ENCODE data around the gene MTMR1. TPM values are rescaled to one million over a fixed set of nuclear protein-coding genes. Genes with fewer than 3 reads are reported as not detected.

The MTMR1 gene
- total RNA-seq, 1 donor from 2014 or later = 9.3 TPM

- DNase-seq (ENCODE audit: low read depth in 2 of 2) = no peak
Measured at GRCh38 chrX:150779385-150779784, 86.2 kb downstream of the MTMR1 start.

- DNase-seq (ENCODE audit: low read depth in 2 of 2) = no peak
Measured at GRCh38 chrX:150781677-150782076, 88.5 kb downstream of the MTMR1 start.

GRCh38 chrX:150790021-150790420 is 96.8 kb downstream of the MTMR1 start:
- no peak for DNase-seq (ENCODE audit: low read depth in 2 of 2)

- DNase-seq (ENCODE audit: low read depth in 2 of 2) = no peak
Measured at GRCh38 chrX:150792949-150793527, 99.8 kb downstream of the MTMR1 start.

GRCh38 chrX:150805736-150806135 is 112.5 kb downstream of the MTMR1 start:
- no peak for DNase-seq (ENCODE audit: low read depth in 2 of 2)

- no peak for DNase-seq (ENCODE audit: low read depth in 2 of 2)
Measured at GRCh38 chrX:150806827-150807226, 113.6 kb downstream of the MTMR1 start.

GRCh38 chrX:150813922-150814321 is 120.7 kb downstream of the MTMR1 start:
- no peak for DNase-seq (ENCODE audit: low read depth in 2 of 2)

Other genes with a start within 250 kb of the MTMR1 start
- gene MTM1, start 124.8 kb upstream of the MTMR1 start, total RNA-seq = 12.0 and 26.0 TPM in 2 replicates
- gene CD99L2, start 205.3 kb downstream of the MTMR1 start, total RNA-seq = 28.3 and 36.9 TPM in 2 replicates

All from lung microvascular endothelial cell (primary cell).